ENCODE results near the gene VAV2.
A peak's percentile ranks its signal among the peaks of the same experiment; 100 is the strongest.

The VAV2 gene

GRCh38 chr9:134024214-134024792, 32.2 kb upstream of the VAV2 start:
- peak; percentile 7; the same call in 2 of the 3 replicates for ATAC-seq
- TF ChIP-seq ZFP30 (CRISPR knock-in tag; IDR thresholded peaks at IDR 0.05): no peak
- TF ChIP-seq ESRRG (CRISPR knock-in tag; IDR thresholded peaks at IDR 0.05): no peak
- TF ChIP-seq ZNF70 (CRISPR knock-in tag; IDR thresholded peaks at IDR 0.05): peak; percentile 64
- TF ChIP-seq ARNTL (CRISPR knock-in tag; IDR thresholded peaks at IDR 0.05; ENCODE audit: borderline replicate concordance, low read depth): no peak
- no peak for TF ChIP-seq GLIS3 (CRISPR knock-in tag; IDR thresholded peaks at IDR 0.05)

GRCh38 chr9:134014946-134015345, 22.8 kb upstream of the VAV2 start:
- ATAC-seq: no peak
- TF ChIP-seq ZFP3 (CRISPR knock-in tag; IDR thresholded peaks at IDR 0.05): no peak
- TF ChIP-seq ARNTL (CRISPR knock-in tag; IDR thresholded peaks at IDR 0.05; ENCODE audit: borderline replicate concordance, low read depth): no peak
- no peak for TF ChIP-seq TOX (CRISPR knock-in tag; IDR thresholded peaks at IDR 0.05; ENCODE audit: borderline replicate concordance)
- TF ChIP-seq BACH2 (CRISPR knock-in tag; IDR thresholded peaks at IDR 0.05; ENCODE audit: borderline replicate concordance): no peak
- TF ChIP-seq ESRRG (CRISPR knock-in tag; IDR thresholded peaks at IDR 0.05): no peak
- TF ChIP-seq CSDC2 (CRISPR knock-in tag; IDR thresholded peaks at IDR 0.05): no peak
- no peak for TF ChIP-seq ZNF8 (CRISPR knock-in tag; IDR thresholded peaks at IDR 0.05)
- TF ChIP-seq ZNF70 (CRISPR knock-in tag; IDR thresholded peaks at IDR 0.05): no peak
- TF ChIP-seq TCF4 (CRISPR knock-in tag; IDR thresholded peaks at IDR 0.05; ENCODE audit: borderline replicate concordance): no peak
- TF ChIP-seq ZNF565 (CRISPR knock-in tag; conservative IDR thresholded peaks at IDR 0.05; ENCODE audit: low read depth): no peak
- TF ChIP-seq ISL1 (CRISPR knock-in tag; IDR thresholded peaks at IDR 0.05): no peak
- TF ChIP-seq SNAI2 (CRISPR knock-in tag; IDR thresholded peaks at IDR 0.05): no peak
- no peak for TF ChIP-seq ZC3H10 (CRISPR knock-in tag; IDR thresholded peaks at IDR 0.05)
- TF ChIP-seq RARB (CRISPR knock-in tag; IDR thresholded peaks at IDR 0.05): no peak
- no peak for TF ChIP-seq OSR1 (CRISPR knock-in tag; IDR thresholded peaks at IDR 0.05)
- no peak for TF ChIP-seq TSHZ2 (CRISPR knock-in tag; IDR thresholded peaks at IDR 0.05)

GRCh38 chr9:134011401-134011800, 19.3 kb upstream of the VAV2 start:
- TF ChIP-seq OSR1 (CRISPR knock-in tag; IDR thresholded peaks at IDR 0.05): no peak
- TF ChIP-seq CREB5 (CRISPR knock-in tag; IDR thresholded peaks at IDR 0.05; ENCODE audit: low read depth): no peak
- TF ChIP-seq ZNF565 (CRISPR knock-in tag; conservative IDR thresholded peaks at IDR 0.05; ENCODE audit: low read depth): no peak
- no peak for TF ChIP-seq ZNF70 (CRISPR knock-in tag; IDR thresholded peaks at IDR 0.05)
- no peak for TF ChIP-seq ZFP30 (CRISPR knock-in tag; IDR thresholded peaks at IDR 0.05)
- no peak for TF ChIP-seq PATZ1 (CRISPR knock-in tag; IDR thresholded peaks at IDR 0.05; ENCODE audit: borderline replicate concordance)
- TF ChIP-seq SNAI2 (CRISPR knock-in tag; IDR thresholded peaks at IDR 0.05): no peak
- no peak for TF ChIP-seq CSDC2 (CRISPR knock-in tag; IDR thresholded peaks at IDR 0.05)

GRCh38 chr9:134010310-134011173, 18.4 kb upstream of the VAV2 start:
- ATAC-seq: no peak
- TF ChIP-seq POU6F1 (CRISPR knock-in tag; IDR thresholded peaks at IDR 0.05; ENCODE audit: borderline replicate concordance, low read depth) (no peak), TOX (CRISPR knock-in tag; IDR thresholded peaks at IDR 0.05; ENCODE audit: borderline replicate concordance) (no peak), TCF4 (CRISPR knock-in tag; IDR thresholded peaks at IDR 0.05; ENCODE audit: borderline replicate concordance) (no peak), CREB5 (CRISPR knock-in tag; IDR thresholded peaks at IDR 0.05; ENCODE audit: low read depth) (no peak), PPARA (CRISPR knock-in tag; IDR thresholded peaks at IDR 0.05; ENCODE audit: borderline replicate concordance) (no peak), ESRRG (CRISPR knock-in tag; IDR thresholded peaks at IDR 0.05) (no peak), BACH2 (CRISPR knock-in tag; IDR thresholded peaks at IDR 0.05; ENCODE audit: borderline replicate concordance) (no peak), ZNF70 (CRISPR knock-in tag; IDR thresholded peaks at IDR 0.05) (no peak), GLIS3 (CRISPR knock-in tag; IDR thresholded peaks at IDR 0.05) (no peak), ZNF565 (CRISPR knock-in tag; conservative IDR thresholded peaks at IDR 0.05; ENCODE audit: low read depth) (no peak)

More at GRCh38 chr9:134011401-134011800, 19.3 kb upstream of the VAV2 start:
- no peak for ATAC-seq
